Measurements from ENCODE around the gene UNC13D. TPM values are rescaled to one million over a fixed set of nuclear protein-coding genes. Genes with fewer than 3 reads are reported as not detected.
A peak's percentile ranks its signal among the peaks of the same experiment; 100 is the strongest.
"Not testable (repeated sequence)": the region's sequence is repeated elsewhere in the genome, so short reads cannot be mapped to it uniquely, and the experiment has no call there.

The UNC13D gene
- total RNA-seq, 1 donor from 2014 or later, result 4.7 TPM

GRCh38 chr17:75856062-75856756, 12.0 kb upstream of the UNC13D start:
- H3K4me3 ChIP-seq (ENCODE audit: low read depth, low read length), result peak overlapping the region; percentile 73
- DNase-seq (ENCODE audit: low read depth) (no peak), FAIRE-seq (no peak)

GRCh38 chr17:75855310-75856061, 11.3 kb upstream of the UNC13D start, which contains the start of gene WBP2:
Gene WBP2, minus strand, starts transcription at chr17:75855335. Its CDS starts 38 bp downstream, at chr17:75855297.
- Histone ChIP-seq H3K4me3 (ENCODE audit: low read depth, low read length) (peak within 1 kb of the TSS; percentile 73), H3K27me3 (ENCODE audit: control insufficient read depth, insufficient read depth, low read length) (no peaks in the 10 kb centered on the region), H3K36me3 (ENCODE audit: control insufficient read depth, insufficient read depth, low read length) (peaks cover 8% of the 10 kb centered on the region)
- DNase-seq (ENCODE audit: low read depth) (peak; percentile 100), FAIRE-seq (peak; percentile 47)
- peak; percentile 29 for TF ChIP-seq CTCF (IDR thresholded peaks at IDR 0.05; ENCODE audit: insufficient read depth, low read length, severe bottlenecking)

More at GRCh38 chr17:75856062-75856756, 12.0 kb upstream of the UNC13D start:
- no peak for TF ChIP-seq CTCF (IDR thresholded peaks at IDR 0.05; ENCODE audit: insufficient read depth, low read length, severe bottlenecking)
- H3K36me3 ChIP-seq (ENCODE audit: control insufficient read depth, insufficient read depth, low read length), result peaks cover 4% of the 10 kb centered on the region
- H3K27me3 ChIP-seq (ENCODE audit: control insufficient read depth, insufficient read depth, low read length), result no peaks in the 10 kb centered on the region

- DNase-seq (ENCODE audit: low read depth), result no peak
- no peak for TF ChIP-seq CTCF (IDR thresholded peaks at IDR 0.05; ENCODE audit: insufficient read depth, low read length, severe bottlenecking)
- Histone ChIP-seq H3K27me3 (ENCODE audit: control insufficient read depth, insufficient read depth, low read length) (no peaks in the 10 kb centered on the region), H3K4me3 (ENCODE audit: low read depth, low read length) (peak overlapping the region; percentile 73), H3K36me3 (ENCODE audit: control insufficient read depth, insufficient read depth, low read length) (peaks cover 9% of the 10 kb centered on the region)
- FAIRE-seq, result no peak
Observed at GRCh38 chr17:75854881-75855309, 10.7 kb upstream of the UNC13D start.

- DNase-seq (ENCODE audit: low read depth), result peak; percentile 69
- Histone ChIP-seq H3K27me3 (ENCODE audit: control insufficient read depth, insufficient read depth, low read length) (no peaks in the 10 kb centered on the region), H3K36me3 (ENCODE audit: control insufficient read depth, insufficient read depth, low read length) (peaks cover 15% of the 10 kb centered on the region), H3K4me3 (ENCODE audit: low read depth, low read length) (peak overlapping the region; percentile 73)
- TF ChIP-seq CTCF (IDR thresholded peaks at IDR 0.05; ENCODE audit: insufficient read depth, low read length, severe bottlenecking), result no peak
- no peak for FAIRE-seq
Observed at GRCh38 chr17:75854101-75854748, 10.0 kb upstream of the UNC13D start.

GRCh38 chr17:75853433-75853832, 9.2 kb upstream of the UNC13D start:
- FAIRE-seq (no peak), DNase-seq (ENCODE audit: low read depth) (peak; percentile 22)
- H3K27me3 ChIP-seq (ENCODE audit: control insufficient read depth, insufficient read depth, low read length), result no peaks in the 10 kb centered on the region
- H3K4me3 ChIP-seq (ENCODE audit: low read depth, low read length), result no peak overlapping the region
- TF ChIP-seq CTCF (IDR thresholded peaks at IDR 0.05; ENCODE audit: insufficient read depth, low read length, severe bottlenecking), result no peak
- H3K36me3 ChIP-seq (ENCODE audit: control insufficient read depth, insufficient read depth, low read length), result peaks cover 19% of the 10 kb centered on the region

- not testable (repeated sequence) for FAIRE-seq; DNase-seq (ENCODE audit: low read depth); H3K4me3 ChIP-seq (ENCODE audit: low read depth, low read length); H3K27me3 ChIP-seq (ENCODE audit: control insufficient read depth, insufficient read depth, low read length)
- H3K36me3 ChIP-seq (ENCODE audit: control insufficient read depth, insufficient read depth, low read length), result peaks cover 30% of the 10 kb centered on the region
Observed at GRCh38 chr17:75851693-75851991, 7.4 kb upstream of the UNC13D start.
